GM12878 (cell line): ENCODE results near the gene SLC1A2. TPM values are rescaled to one million over a fixed set of nuclear protein-coding genes. Genes with fewer than 3 reads are reported as not detected.

Source experiments
- ATAC-seq: fragments of 200-7000 bp; cut with Tn5 transposase; 3 replicates; pipeline ENCODE4 v1.9.1; 2020; ENCODE audit warnings: mild to moderate bottlenecking, moderate library complexity
- BruUV-seq: library from RNA; stranded (reverse); fragments of 400-500 nt; replicated peaks from 2 replicates; lab custom pipeline; 2021; lab: Mats Ljungman, UMichigan
- CTCF ChIA-PET: fragments of 300-600 bp; sonication (Branson Sonifier 250); formaldehyde crosslinking; extraction: SDS; loops from one replicate; lab custom pipeline; 2021; ENCODE audit warnings: inconsistent platforms; lab: Yijun Ruan, JAX
- POLR2A ChIA-PET: fragments of 350-600 bp; formaldehyde crosslinking; extraction: SDS; loops from one replicate; lab custom pipeline; 2021; ENCODE audit warnings: inconsistent platforms; lab: Charles Lee
- RAD21 ChIA-PET: fragments of 300-600 bp; sonication (Branson Sonifier 250); formaldehyde crosslinking; loops from one replicate; lab custom pipeline; 2023; ENCODE audit warnings: antibody characterized with exemption; ENCODE audit not compliant: unreplicated experiment; lab: Charles Lee
- SMC1A ChIA-PET: fragments of 300-600 bp; sonication (Branson Sonifier 250); formaldehyde crosslinking; loops from one replicate; lab custom pipeline; 2023; ENCODE audit not compliant: unreplicated experiment, uncharacterized antibody; lab: Charles Lee
- DNase-seq: peaks from one replicate; pipeline ENCODE4 v3.0.0-alpha.2; 2011; ENCODE audit warnings: low read depth, low spot score
- FAIRE-seq: peaks from 3 replicates; lab custom pipeline; 2011; peaks lifted over from hg19 to GRCh38; lab: Jason Lieb, UNC
- H2AFZ ChIP-seq: 2 replicates; pipeline ENCODE4 v1.6.0; 2011; ENCODE audit warnings: low read depth, low read length, control low read depth; ENCODE audit not compliant: control insufficient read depth
- H3K27ac ChIP-seq: 2 replicates; pipeline ENCODE4 v1.5.1; 2011; ENCODE audit warnings: control low read depth; ENCODE audit not compliant: control insufficient read depth, insufficient read depth
- H3K27me3 ChIP-seq, 2 experiments: replicated peaks in 1 of 2; 2 replicates each; pipeline versions ENCODE4 v1.6.0 to v1.6.1; 2011; ENCODE audit warnings: low read length in 1 of 2; ENCODE audit not compliant: control insufficient read depth in 2 of 2, insufficient read depth in 2 of 2
- H3K36me3 ChIP-seq, 2 experiments: 2 replicates each; pipeline ENCODE4 v1.5.1; 2011; ENCODE audit warnings: low read length in 1 of 2; ENCODE audit not compliant: control insufficient read depth in 2 of 2, insufficient read depth in 2 of 2
- H3K4me1 ChIP-seq: 2 replicates; pipeline ENCODE4 v1.6.1; 2011; ENCODE audit warnings: mild to moderate bottlenecking, low read length, moderate library complexity, mixed read lengths; ENCODE audit not compliant: control insufficient read depth, insufficient read depth
- H3K4me2 ChIP-seq: 2 replicates; pipeline ENCODE4 v1.6.0; 2011; ENCODE audit warnings: control low read depth; ENCODE audit not compliant: control insufficient read depth, insufficient read depth
- H3K4me3 ChIP-seq: fragments of 200-600 bp; sonication (generic); 2 replicates; pipeline ENCODE4 v1.5.1; 2016
- H3K79me2 ChIP-seq: 2 replicates; pipeline ENCODE4 v1.6.0; 2011; ENCODE audit warnings: low read length; ENCODE audit not compliant: control insufficient read depth, insufficient read depth
- H3K9ac ChIP-seq: 2 replicates; pipeline ENCODE4 v1.8.0; 2011; ENCODE audit warnings: low read length, control low read depth, mixed read lengths; ENCODE audit not compliant: control insufficient read depth, insufficient read depth
- H3K9me3 ChIP-seq: replicated peaks from 3 replicates; pipeline ENCODE4 v1.5.1; 2011; ENCODE audit warnings: mild to moderate bottlenecking, low read length; ENCODE audit not compliant: control insufficient read depth, insufficient read depth
- H4K20me1 ChIP-seq: 2 replicates; pipeline ENCODE4 v1.6.0; 2011; ENCODE audit not compliant: control insufficient read depth, insufficient read depth
- CEBPB ChIP-seq, 2 experiments: fragments of 150-350 bp in 1 of 2; IDR thresholded peaks; 2 replicates each; pipeline ENCODE4 v1.6.1; 2012 to 2014; ENCODE audit warnings: low read depth in 2 of 2, low read length in 2 of 2, borderline replicate concordance in 1 of 2, inconsistent platforms in 1 of 2
- CHD2 ChIP-seq: IDR thresholded peaks from 2 replicates; pipeline ENCODE4 v1.6.1; 2011; ENCODE audit warnings: low read depth, low read length, improper control_type of control experiment, borderline replicate concordance
- HDAC2 ChIP-seq: fragments of 200-600 bp; sonication (generic); IDR thresholded peaks from 2 replicates; pipeline ENCODE4 v1.6.1; 2017
- NR2F1 ChIP-seq: fragments of 450-650 bp; conservative IDR thresholded peaks from 2 replicates; pipeline ENCODE4 v1.6.1; 2017; ENCODE audit warnings: mild to moderate bottlenecking
- POLR2AphosphoS2 ChIP-seq: IDR thresholded peaks from 2 replicates; pipeline ENCODE4 v1.6.1; 2011; ENCODE audit warnings: low read depth, mild to moderate bottlenecking, low read length, improper control_type of control experiment, moderate library complexity
- SUZ12 ChIP-seq: fragments of 200-600 bp; sonication (generic); IDR thresholded peaks from one replicate; pipeline ENCODE4 v1.6.1; 2018; ENCODE audit warnings: antibody characterized with exemption, mild to moderate bottlenecking; ENCODE audit not compliant: unreplicated experiment
- ZSCAN29 ChIP-seq: fragments of 450-650 bp; IDR thresholded peaks from 2 replicates; pipeline ENCODE4 v1.6.1; 2017; ENCODE audit warnings: mild to moderate bottlenecking, moderate library complexity
- WGBS: methylation state at CpG from one replicate; pipeline ENCODE4 v1.1.6; 2016; ENCODE audit warnings: low lambda C conversion rate; ENCODE audit not compliant: insufficient replicate concordance, insufficient coverage; ENCODE audit errors: missing lambda C conversion rate; 5-methylcytosine and 5-hydroxymethylcytosine counted together
- in situ Hi-C: fragments of 300-500 bp; cut with MboI; formaldehyde crosslinking; loops from 9 replicates; pipeline ENCODE4 v1.14.3; 2018; ENCODE audit warnings: mixed read lengths
- intact Hi-C: fragments of 100-400 bp; cut with micrococcal nuclease; formaldehyde crosslinking; loops from one replicate; pipeline ENCODE4 v1.14.2; 2022; ENCODE audit not compliant: unreplicated experiment
- polyA plus RNA-seq, 11 experiments: library from polyadenylated mRNA; depleted of rRNA in 4 of 11; unstranded in 6 of 11; stranded (reverse) in 5 of 11; fragments of >200 nt; fragmentation: Nextera tagmentation in 4 of 11; fragmentation: Illumina TruSeq in 1 of 11; extraction: Ambion mirVana in 4 of 11; extraction: Trizol in 1 of 11; gene quantifications; 1 replicate in 1 of 11; 2 replicates in 10 of 11; pipeline versions ENCODE4 v1.2.1 to v1.2.3, GENCODE V29; 2011 to 2016; ENCODE audit warnings: inconsistent platforms in 2 of 11, missing spikeins in 2 of 11, low read depth in 1 of 11
- total RNA-seq, 4 experiments: library from RNA; depleted of rRNA in 3 of 4; stranded (reverse); fragments of >200 nt in 3 of 4; fragmentation: Illumina TruSeq in 1 of 4; extraction: Trizol in 1 of 4; gene quantifications; 2 replicates each; pipeline versions ENCODE4 v1.2.1 to v1.2.3, GENCODE V29; 2013 to 2021
- TF ChIP-seq, protein P1 (sequence below): fragments of 450-650 bp; IDR thresholded peaks from 2 replicates; pipeline ENCODE4 v1.6.1; 2017; ENCODE audit warnings: antibody characterized with exemption, mild to moderate bottlenecking, moderate library complexity

The SLC1A2 gene
- total and polyA plus RNA-seq, 10 of the 15 experiments (the other 5 are each of a cell fraction or from before 2014, with no cell fraction given): 0.01 to 0.84 (median 0.22) TPM; not detected in 1

DNA sequence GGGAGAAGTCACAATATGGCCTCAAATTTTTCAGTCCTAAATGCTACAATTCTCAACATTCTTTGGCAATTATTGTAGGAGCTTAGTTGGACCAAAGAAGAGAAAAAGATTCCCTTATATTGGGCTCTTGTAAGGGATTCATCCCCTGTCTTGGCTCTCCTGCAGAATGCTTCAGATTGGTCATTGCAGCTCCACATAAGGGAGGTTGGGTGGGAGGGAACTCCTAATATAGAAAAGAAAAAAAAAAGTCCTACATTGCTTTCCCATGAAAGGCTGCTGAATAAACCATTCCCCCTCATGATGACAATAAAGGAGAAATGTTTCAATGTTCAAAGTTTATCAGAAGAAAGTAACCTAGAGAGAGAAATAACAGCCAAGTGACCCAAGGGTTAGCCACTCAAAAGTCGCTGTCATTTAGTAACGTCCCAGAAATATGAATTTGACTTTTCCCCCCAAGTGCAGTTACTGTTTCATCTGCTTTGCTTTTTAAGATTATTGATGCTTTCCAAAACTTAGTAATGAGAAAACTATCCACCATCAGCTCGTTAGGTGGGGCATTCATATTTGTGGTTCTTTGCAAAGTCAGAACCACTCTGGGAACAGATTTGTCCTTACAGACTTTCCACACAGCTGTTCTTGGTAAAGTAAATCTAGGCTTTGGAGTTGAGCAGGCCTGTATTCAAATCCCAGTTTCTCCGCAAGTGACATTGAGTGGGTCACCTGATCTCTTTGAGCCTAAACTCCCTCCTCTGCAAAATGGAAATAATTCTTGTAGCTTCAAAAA, 5.0 kb upstream of the SLC1A2 start:
- in situ Hi-C loops (no loop called here), intact Hi-C loops (no loop called here)
- Histone ChIP-seq H3K27ac (no peak overlapping the region), H4K20me1 (no peaks in the 10 kb centered on the region), H3K79me2 (no peaks in the 10 kb centered on the region), H3K9ac (no peak overlapping the region), H3K4me1 (no peaks in the 10 kb centered on the region), H2AFZ (no peak overlapping the region), H3K4me3 (no peak overlapping the region), H3K4me2 (no peak overlapping the region), H3K36me3 (no peaks in the 10 kb centered on the region), H3K27me3 (peaks cover 8 to 14% of the 10 kb centered on the region in 2 experiments), H3K9me3 (no peaks in the 10 kb centered on the region)
- ATAC-seq (no peak), DNase-seq (no peak), FAIRE-seq (no peak)
- no peak for TF ChIP-seq CEBPB (IDR thresholded peaks at IDR 0.05; ENCODE audit: borderline replicate concordance in 1 of 2, low read depth in 2 of 2, low read length in 2 of 2)
- TF ChIP-seq HDAC2: no peak
- TF ChIP-seq NR2F1: no peak
- TF ChIP-seq POLR2AphosphoS2: no peak
- no peak for TF ChIP-seq CHD2
- no peak for TF ChIP-seq ZSCAN29
- TF ChIP-seq, protein P1, sequence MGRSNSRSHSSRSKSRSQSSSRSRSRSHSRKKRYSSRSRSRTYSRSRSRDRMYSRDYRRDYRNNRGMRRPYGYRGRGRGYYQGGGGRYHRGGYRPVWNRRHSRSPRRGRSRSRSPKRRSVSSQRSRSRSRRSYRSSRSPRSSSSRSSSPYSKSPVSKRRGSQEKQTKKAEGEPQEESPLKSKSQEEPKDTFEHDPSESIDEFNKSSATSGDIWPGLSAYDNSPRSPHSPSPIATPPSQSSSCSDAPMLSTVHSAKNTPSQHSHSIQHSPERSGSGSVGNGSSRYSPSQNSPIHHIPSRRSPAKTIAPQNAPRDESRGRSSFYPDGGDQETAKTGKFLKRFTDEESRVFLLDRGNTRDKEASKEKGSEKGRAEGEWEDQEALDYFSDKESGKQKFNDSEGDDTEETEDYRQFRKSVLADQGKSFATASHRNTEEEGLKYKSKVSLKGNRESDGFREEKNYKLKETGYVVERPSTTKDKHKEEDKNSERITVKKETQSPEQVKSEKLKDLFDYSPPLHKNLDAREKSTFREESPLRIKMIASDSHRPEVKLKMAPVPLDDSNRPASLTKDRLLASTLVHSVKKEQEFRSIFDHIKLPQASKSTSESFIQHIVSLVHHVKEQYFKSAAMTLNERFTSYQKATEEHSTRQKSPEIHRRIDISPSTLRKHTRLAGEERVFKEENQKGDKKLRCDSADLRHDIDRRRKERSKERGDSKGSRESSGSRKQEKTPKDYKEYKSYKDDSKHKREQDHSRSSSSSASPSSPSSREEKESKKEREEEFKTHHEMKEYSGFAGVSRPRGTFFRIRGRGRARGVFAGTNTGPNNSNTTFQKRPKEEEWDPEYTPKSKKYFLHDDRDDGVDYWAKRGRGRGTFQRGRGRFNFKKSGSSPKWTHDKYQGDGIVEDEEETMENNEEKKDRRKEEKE: no peak
- TF ChIP-seq SUZ12: no peak
- ChIA-PET RAD21 (interaction anchor here (0.6 kb wide), 1 partner anchor 498 kb away, joined by 3 read pairs; no protein-coding TSS in a partner anchor), CTCF (no interaction called here), SMC1A (interaction anchor here (1.0 to 1.3 kb wide), 2 partner anchors 10 to 499 kb away, joined by 3 to 5 read pairs; no protein-coding TSS in a partner anchor), POLR2A (no interaction called here)
- WGBS: 23% methylated on average over 4 of the region's 4 CpGs
- no TSS peak for BruUV-seq
